HepG2 (cell line): ENCODE results near the gene SH3GL1. TPM values are rescaled to one million over a fixed set of nuclear protein-coding genes. Genes with fewer than 3 reads are reported as not detected.

Experiments
- ARID5B ChIP-seq: IDR thresholded peaks from 2 replicates; pipeline ENCODE4 v1.4.0; 2020; ENCODE audit warnings: mild to moderate bottlenecking, missing genetic modification reagents
- ATAD3A ChIP-seq: sonication (generic); formaldehyde crosslinking; IDR thresholded peaks from 2 replicates; pipeline ENCODE4 v1.4.0; 2020; ENCODE audit warnings: missing genetic modification reagents
- MLXIP ChIP-seq: sonication (generic); formaldehyde crosslinking; IDR thresholded peaks from 2 replicates; pipeline ENCODE4 v1.9.0; 2021; ENCODE audit warnings: missing genetic modification reagents, borderline replicate concordance
- MXI1 ChIP-seq: IDR thresholded peaks from 3 replicates; pipeline ENCODE4 v1.6.1; 2012; ENCODE audit warnings: low read depth, low read length, inconsistent platforms, borderline replicate concordance
- ZNF616 ChIP-seq: sonication (generic); formaldehyde crosslinking; IDR thresholded peaks from 2 replicates; pipeline ENCODE4 v1.5.0; 2020; ENCODE audit warnings: low read depth, mild to moderate bottlenecking, missing genetic modification reagents
- ZNF775 ChIP-seq: sonication (generic); formaldehyde crosslinking; IDR thresholded peaks from 2 replicates; pipeline ENCODE4 v1.4.0; 2020; ENCODE audit warnings: missing genetic modification reagents, mild to moderate bottlenecking, moderate library complexity, borderline replicate concordance
- polyA plus RNA-seq, 8 experiments: library from polyadenylated mRNA; depleted of rRNA in 3 of 8; stranded (reverse) in 7 of 8; unstranded in 1 of 8; fragments of >200 nt; fragmentation: Illumina TruSeq in 4 of 8; extraction: Trizol in 4 of 8; gene quantifications; 2 replicates each; pipeline versions ENCODE4 v1.2.1 to v1.2.3, GENCODE V29; 2011 to 2016; ENCODE audit warnings: low read depth in 4 of 8, missing spikeins in 1 of 8, mixed read lengths in 1 of 8; ENCODE audit not compliant: insufficient read depth in 1 of 8
- total RNA-seq, 5 experiments: library from RNA; depleted of rRNA; stranded (reverse); fragments of >200 nt; fragmentation: Illumina TruSeq; extraction: Trizol; gene quantifications; 2 replicates each; pipeline ENCODE4 v1.2.3, GENCODE V29; 2016; ENCODE audit warnings: low read depth in 1 of 5
- TF ChIP-seq, protein P1 (sequence below): sonication (generic); formaldehyde crosslinking; IDR thresholded peaks from 2 replicates; pipeline ENCODE4 v1.4.0; 2020; ENCODE audit warnings: missing genetic modification reagents, low read depth, mild to moderate bottlenecking, borderline replicate concordance
- TF ChIP-seq, protein P2 (sequence below): sonication (generic); formaldehyde crosslinking; IDR thresholded peaks from 2 replicates; pipeline ENCODE4 v1.5.0; 2020; ENCODE audit warnings: missing genetic modification reagents, mild to moderate bottlenecking, borderline replicate concordance

Gene SH3GL1
- total and polyA plus RNA-seq, 2 of the 13 experiments (the other 11 are each of a cell fraction or from before 2014, with no cell fraction given) = 33.0 to 45.1 TPM

DNA sequence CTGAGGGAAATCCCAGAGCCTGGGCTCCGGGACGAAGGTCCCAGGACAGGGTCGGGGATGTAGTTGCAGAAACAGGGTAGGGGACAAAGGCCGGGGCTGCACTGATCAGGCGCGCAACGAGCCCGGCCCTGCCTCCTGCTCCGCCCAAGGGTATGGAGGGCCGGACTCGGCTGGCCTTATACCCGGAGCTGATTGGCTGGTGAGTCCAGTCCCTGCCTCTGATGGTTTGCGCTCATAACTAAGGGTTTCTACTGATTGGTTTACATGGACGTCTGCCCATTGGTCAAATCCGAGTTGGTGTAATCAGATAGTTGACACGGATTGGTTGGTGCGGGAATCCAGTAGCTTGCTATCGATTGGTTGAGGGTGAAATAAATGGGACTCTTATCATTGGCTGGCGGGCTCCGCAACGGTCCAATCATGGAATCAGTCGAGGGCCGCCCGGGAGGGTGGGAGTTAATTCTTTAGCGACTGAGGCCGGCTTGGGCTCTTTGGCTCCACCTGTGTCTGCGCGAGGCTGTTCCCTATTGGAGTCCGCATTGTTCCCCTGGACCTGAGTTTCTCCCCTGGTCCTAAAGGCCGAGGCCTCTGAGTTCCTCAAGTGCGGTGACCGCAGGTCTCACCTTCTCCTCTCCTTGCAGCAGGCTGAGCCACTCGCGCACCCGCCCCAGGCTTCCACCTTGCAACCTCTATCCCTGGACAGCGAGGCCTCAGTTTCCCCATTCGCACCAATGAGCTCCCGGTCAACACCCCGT, 57.6 kb downstream of the SH3GL1 start (continued):
- peak; percentile 48; the same call in 1 of the 2 replicates for TF ChIP-seq ARID5B (CRISPR knock-in tag)
- TF ChIP-seq, protein P1, sequence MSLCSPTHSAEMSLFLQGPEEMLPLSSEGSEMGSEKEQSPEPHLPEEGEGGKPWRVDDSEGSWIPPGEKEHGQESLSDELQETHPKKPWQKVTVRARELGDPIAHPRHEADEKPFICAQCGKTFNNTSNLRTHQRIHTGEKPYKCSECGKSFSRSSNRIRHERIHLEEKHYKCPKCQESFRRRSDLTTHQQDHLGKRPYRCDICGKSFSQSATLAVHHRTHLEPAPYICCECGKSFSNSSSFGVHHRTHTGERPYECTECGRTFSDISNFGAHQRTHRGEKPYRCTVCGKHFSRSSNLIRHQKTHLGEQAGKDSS (CRISPR knock-in tag) = no peak; the same call in 1 of the 2 replicates
- no peak for TF ChIP-seq MLXIP
- TF ChIP-seq, protein P2, sequence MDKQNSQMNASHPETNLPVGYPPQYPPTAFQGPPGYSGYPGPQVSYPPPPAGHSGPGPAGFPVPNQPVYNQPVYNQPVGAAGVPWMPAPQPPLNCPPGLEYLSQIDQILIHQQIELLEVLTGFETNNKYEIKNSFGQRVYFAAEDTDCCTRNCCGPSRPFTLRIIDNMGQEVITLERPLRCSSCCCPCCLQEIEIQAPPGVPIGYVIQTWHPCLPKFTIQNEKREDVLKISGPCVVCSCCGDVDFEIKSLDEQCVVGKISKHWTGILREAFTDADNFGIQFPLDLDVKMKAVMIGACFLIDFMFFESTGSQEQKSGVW (CRISPR knock-in tag) = no peak; the same call in 1 of the 2 replicates
- TF ChIP-seq ZNF616 (CRISPR knock-in tag) = peak; percentile 71
- no peak for TF ChIP-seq ZNF775
- no peak for TF ChIP-seq ATAD3A (CRISPR knock-in tag)
- peak; percentile 51; the same call in 1 of the 3 replicates for TF ChIP-seq MXI1
